GM12878 (cell line): ENCODE measurements around the gene SLC12A6. TPM values are rescaled to one million over a fixed set of nuclear protein-coding genes. Genes with fewer than 3 reads are reported as not detected.

Experiments
- ATAC-seq: fragments of 200-7000 bp; cut with Tn5 transposase; 3 replicates; pipeline ENCODE4 v1.9.1; 2020; ENCODE audit warnings: mild to moderate bottlenecking, moderate library complexity
- BruUV-seq: library from RNA; stranded (reverse); fragments of 400-500 nt; replicated peaks from 2 replicates; lab custom pipeline; 2021; lab: Mats Ljungman, UMichigan
- CTCF ChIA-PET: fragments of 300-600 bp; sonication (Branson Sonifier 250); formaldehyde crosslinking; extraction: SDS; loops from one replicate; lab custom pipeline; 2021; ENCODE audit warnings: inconsistent platforms; lab: Yijun Ruan, JAX
- POLR2A ChIA-PET: fragments of 350-600 bp; formaldehyde crosslinking; extraction: SDS; loops from one replicate; lab custom pipeline; 2021; ENCODE audit warnings: inconsistent platforms; lab: Charles Lee
- RAD21 ChIA-PET: fragments of 300-600 bp; sonication (Branson Sonifier 250); formaldehyde crosslinking; loops from one replicate; lab custom pipeline; 2023; ENCODE audit warnings: antibody characterized with exemption; ENCODE audit not compliant: unreplicated experiment; lab: Charles Lee
- SMC1A ChIA-PET: fragments of 300-600 bp; sonication (Branson Sonifier 250); formaldehyde crosslinking; loops from one replicate; lab custom pipeline; 2023; ENCODE audit not compliant: unreplicated experiment, uncharacterized antibody; lab: Charles Lee
- DNase-seq: peaks from one replicate; pipeline ENCODE4 v3.0.0-alpha.2; 2011; ENCODE audit warnings: low read depth, low spot score
- FAIRE-seq: peaks from 3 replicates; lab custom pipeline; 2011; peaks lifted over from hg19 to GRCh38; lab: Jason Lieb, UNC
- H2AFZ ChIP-seq: 2 replicates; pipeline ENCODE4 v1.6.0; 2011; ENCODE audit warnings: low read depth, low read length, control low read depth; ENCODE audit not compliant: control insufficient read depth
- H3K27ac ChIP-seq: 2 replicates; pipeline ENCODE4 v1.5.1; 2011; ENCODE audit warnings: control low read depth; ENCODE audit not compliant: control insufficient read depth, insufficient read depth
- H3K27me3 ChIP-seq, 2 experiments: replicated peaks in 1 of 2; 2 replicates each; pipeline versions ENCODE4 v1.6.0 to v1.6.1; 2011; ENCODE audit warnings: low read length in 1 of 2; ENCODE audit not compliant: control insufficient read depth in 2 of 2, insufficient read depth in 2 of 2
- H3K36me3 ChIP-seq, 2 experiments: 2 replicates each; pipeline ENCODE4 v1.5.1; 2011; ENCODE audit warnings: low read length in 1 of 2; ENCODE audit not compliant: control insufficient read depth in 2 of 2, insufficient read depth in 2 of 2
- H3K4me1 ChIP-seq: 2 replicates; pipeline ENCODE4 v1.6.1; 2011; ENCODE audit warnings: mild to moderate bottlenecking, low read length, moderate library complexity, mixed read lengths; ENCODE audit not compliant: control insufficient read depth, insufficient read depth
- H3K4me2 ChIP-seq: 2 replicates; pipeline ENCODE4 v1.6.0; 2011; ENCODE audit warnings: control low read depth; ENCODE audit not compliant: control insufficient read depth, insufficient read depth
- H3K4me3 ChIP-seq: fragments of 200-600 bp; sonication (generic); 2 replicates; pipeline ENCODE4 v1.5.1; 2016
- H3K79me2 ChIP-seq: 2 replicates; pipeline ENCODE4 v1.6.0; 2011; ENCODE audit warnings: low read length; ENCODE audit not compliant: control insufficient read depth, insufficient read depth
- H3K9ac ChIP-seq: 2 replicates; pipeline ENCODE4 v1.8.0; 2011; ENCODE audit warnings: low read length, control low read depth, mixed read lengths; ENCODE audit not compliant: control insufficient read depth, insufficient read depth
- H3K9me3 ChIP-seq: replicated peaks from 3 replicates; pipeline ENCODE4 v1.5.1; 2011; ENCODE audit warnings: mild to moderate bottlenecking, low read length; ENCODE audit not compliant: control insufficient read depth, insufficient read depth
- H4K20me1 ChIP-seq: 2 replicates; pipeline ENCODE4 v1.6.0; 2011; ENCODE audit not compliant: control insufficient read depth, insufficient read depth
- JUND ChIP-seq: IDR thresholded peaks from 2 replicates; pipeline ENCODE4 v1.6.1; 2012; ENCODE audit warnings: low read depth, mild to moderate bottlenecking, low read length, improper control_type of control experiment, moderate library complexity
- MYC ChIP-seq: IDR thresholded peaks from 2 replicates; pipeline ENCODE4 v1.6.1; 2011; ENCODE audit warnings: mild to moderate bottlenecking, low read length, moderate library complexity, inconsistent platforms; ENCODE audit not compliant: insufficient read depth, insufficient replicate concordance, insufficient read length, severe bottlenecking
- NR2C2 ChIP-seq: IDR thresholded peaks from 2 replicates; pipeline ENCODE4 v1.6.1; 2011; ENCODE audit warnings: borderline replicate concordance, low read depth; ENCODE audit not compliant: control insufficient read depth, insufficient read length
- SREBF2 ChIP-seq: IDR thresholded peaks from 2 replicates; pipeline ENCODE4 v1.6.1; 2012; ENCODE audit warnings: mild to moderate bottlenecking, low read length
- ZNF24 ChIP-seq: fragments of 450-650 bp; IDR thresholded peaks from 2 replicates; pipeline ENCODE4 v1.6.1; 2017; ENCODE audit warnings: antibody characterized with exemption, mild to moderate bottlenecking
- ZNF274 ChIP-seq: IDR thresholded peaks from one replicate; pipeline ENCODE4 v1.8.0; 2011; ENCODE audit not compliant: insufficient read length, insufficient read depth
- whole genome bisulfite sequencing: methylation state at CpG from one replicate; pipeline ENCODE4 v1.1.6; 2016; ENCODE audit warnings: low lambda C conversion rate; ENCODE audit not compliant: insufficient replicate concordance, insufficient coverage; ENCODE audit errors: missing lambda C conversion rate; 5-methylcytosine and 5-hydroxymethylcytosine counted together
- in situ Hi-C: fragments of 300-500 bp; cut with MboI; formaldehyde crosslinking; loops from 9 replicates; pipeline ENCODE4 v1.14.3; 2018; ENCODE audit warnings: mixed read lengths
- intact Hi-C: fragments of 100-400 bp; cut with micrococcal nuclease; formaldehyde crosslinking; loops from one replicate; pipeline ENCODE4 v1.14.2; 2022; ENCODE audit not compliant: unreplicated experiment
- polyA plus RNA-seq, 11 experiments: library from polyadenylated mRNA; depleted of rRNA in 4 of 11; unstranded in 6 of 11; stranded (reverse) in 5 of 11; fragments of >200 nt; fragmentation: Nextera tagmentation in 4 of 11; fragmentation: Illumina TruSeq in 1 of 11; extraction: Ambion mirVana in 4 of 11; extraction: Trizol in 1 of 11; gene quantifications; 1 replicate in 1 of 11; 2 replicates in 10 of 11; pipeline versions ENCODE4 v1.2.1 to v1.2.3, GENCODE V29; 2011 to 2016; ENCODE audit warnings: inconsistent platforms in 2 of 11, missing spikeins in 2 of 11, low read depth in 1 of 11
- total RNA-seq, 4 experiments: library from RNA; depleted of rRNA in 3 of 4; stranded (reverse); fragments of >200 nt in 3 of 4; fragmentation: Illumina TruSeq in 1 of 4; extraction: Trizol in 1 of 4; gene quantifications; 2 replicates each; pipeline versions ENCODE4 v1.2.1 to v1.2.3, GENCODE V29; 2013 to 2021
- TF ChIP-seq, protein P1 (sequence below): IDR thresholded peaks from 2 replicates; pipeline ENCODE4 v1.6.1; 2011; ENCODE audit warnings: borderline replicate concordance, low read depth, mild to moderate bottlenecking, moderate library complexity, low read length; ENCODE audit not compliant: insufficient read depth, poor library complexity, severe bottlenecking

The SLC12A6 gene
- total and polyA plus RNA-seq, 10 of the 15 experiments (the other 5 are each of a cell fraction or from before 2014, with no cell fraction given) = 4.7 to 94.4 (median 34.2) TPM

DNA sequence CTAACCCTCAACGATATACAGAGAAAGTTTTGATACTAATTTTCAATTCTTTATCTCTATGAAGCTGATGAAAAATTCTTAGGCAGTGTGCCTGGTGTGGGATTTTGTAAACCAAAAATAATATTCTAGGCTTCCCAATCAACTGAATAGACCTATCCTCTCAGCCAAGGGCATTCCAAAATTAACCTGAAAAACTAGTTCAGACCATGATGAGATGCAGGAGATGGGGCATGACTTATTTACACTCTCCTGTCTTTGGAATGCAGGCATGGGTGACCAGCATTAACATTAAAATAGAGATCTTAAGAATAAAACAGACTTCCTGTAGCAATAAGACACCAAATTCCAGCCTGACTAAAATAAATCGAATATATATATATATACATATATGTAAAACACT, 37.2 kb upstream of the SLC12A6 start:
- Histone ChIP-seq H3K4me2 (no peak overlapping the region), H3K4me3 (no peak overlapping the region), H3K9me3 (no peaks in the 10 kb centered on the region), H3K27me3 (no peaks in the 10 kb centered on the region), H3K79me2 (no peaks in the 10 kb centered on the region), H2AFZ (no peak overlapping the region), H3K4me1 (peaks cover 6% of the 10 kb centered on the region), H4K20me1 (no peaks in the 10 kb centered on the region), H3K9ac (no peak overlapping the region), H3K36me3 (no peaks in the 10 kb centered on the region), H3K27ac (no peak overlapping the region)
- ATAC-seq (no peak), DNase-seq (no peak), FAIRE-seq (no peak)
- no TSS peak for BruUV-seq
- ChIA-PET RAD21 (no interaction called here), POLR2A (no interaction called here), CTCF (no interaction called here), SMC1A (no interaction called here)
- 100% methylated on average over 2 of the region's 2 CpGs for WGBS
- intact Hi-C loops = loop anchor here (5.0 kb wide), 1 partner anchor 268 kb away; no protein-coding TSS in a partner anchor
- in situ Hi-C loops = no loop called here
- TF ChIP-seq SREBF2 = no peak
- TF ChIP-seq ZNF274 = no peak
- TF ChIP-seq NR2C2 = no peak
- no peak for TF ChIP-seq JUND
- TF ChIP-seq, protein P1, sequence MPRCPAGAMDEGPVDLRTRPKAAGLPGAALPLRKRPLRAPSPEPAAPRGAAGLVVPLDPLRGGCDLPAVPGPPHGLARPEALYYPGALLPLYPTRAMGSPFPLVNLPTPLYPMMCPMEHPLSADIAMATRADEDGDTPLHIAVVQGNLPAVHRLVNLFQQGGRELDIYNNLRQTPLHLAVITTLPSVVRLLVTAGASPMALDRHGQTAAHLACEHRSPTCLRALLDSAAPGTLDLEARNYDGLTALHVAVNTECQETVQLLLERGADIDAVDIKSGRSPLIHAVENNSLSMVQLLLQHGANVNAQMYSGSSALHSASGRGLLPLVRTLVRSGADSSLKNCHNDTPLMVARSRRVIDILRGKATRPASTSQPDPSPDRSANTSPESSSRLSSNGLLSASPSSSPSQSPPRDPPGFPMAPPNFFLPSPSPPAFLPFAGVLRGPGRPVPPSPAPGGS = no peak
- TF ChIP-seq MYC = no peak
- no peak for TF ChIP-seq ZNF24
- TF ChIP-seq, all 136 proteins: peak for 0
